ENCODE data around the gene MAMDC4. TPM values are rescaled to one million over a fixed set of nuclear protein-coding genes. Genes with fewer than 3 reads are reported as not detected.

MAMDC4 gene
- polyA plus RNA-seq, 3 donors: 0.07 to 5.2 TPM; not detected in 1

DNA sequence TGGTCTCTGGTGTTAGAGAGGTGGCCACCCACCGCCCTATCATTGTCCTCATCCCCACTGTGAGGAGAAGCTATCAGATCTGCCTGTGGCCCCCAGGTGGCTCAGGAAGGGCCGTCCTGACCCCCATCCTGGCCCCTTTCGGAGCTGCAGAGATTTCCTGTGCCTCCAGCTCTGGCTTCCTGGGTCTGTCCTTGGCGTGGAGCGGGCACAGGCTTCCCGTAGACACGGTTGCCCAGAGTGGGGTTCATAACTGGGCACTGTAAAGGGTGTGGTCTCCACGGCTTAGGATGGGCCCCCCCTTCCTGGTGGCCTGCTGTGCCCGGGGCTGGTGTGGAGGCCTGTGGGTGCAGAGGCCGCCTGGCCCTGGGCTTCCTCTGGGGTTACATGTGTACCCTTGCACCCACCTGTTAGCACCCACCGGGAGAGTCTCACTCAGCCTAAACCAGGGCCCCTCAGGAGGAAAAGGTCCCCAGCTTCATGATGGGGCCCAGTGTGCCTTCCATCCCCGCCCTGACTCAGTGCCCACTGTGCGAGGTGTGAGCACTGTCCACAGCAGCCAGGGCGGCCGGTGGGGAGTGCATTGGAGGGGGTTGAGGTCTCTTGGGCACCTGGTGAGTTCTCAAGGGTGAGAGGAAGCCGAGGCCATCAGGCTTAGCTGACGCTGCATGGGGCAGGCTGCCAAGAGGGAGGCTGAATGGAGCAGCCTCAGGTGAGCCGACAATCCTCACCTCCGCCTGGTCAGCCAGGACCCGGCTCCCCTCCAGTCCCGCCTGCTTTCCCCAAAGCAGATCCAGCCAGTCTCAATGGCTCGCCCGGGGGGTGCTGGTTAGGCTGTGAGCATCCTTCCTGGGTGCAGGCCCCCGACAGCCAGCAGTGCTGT, 25.2 kb upstream of the MAMDC4 start:
- Histone ChIP-seq H3K27ac (ENCODE audit: low read depth in 1 of 2, low read length in 2 of 2) (no peak overlapping the region), H3K4me2 (replicated peaks; ENCODE audit: extremely low read depth, low read length, poor library complexity, severe bottlenecking) (no peak overlapping the region), H3K79me2 (ENCODE audit: insufficient read depth, low read length) (no peaks in the 10 kb centered on the region), H3K4me1 (ENCODE audit: control insufficient read depth in 1 of 2, insufficient read depth in 2 of 2, low read length in 2 of 2) (peaks cover 0 to under 1% of the 10 kb centered on the region in 2 donors), H3K36me3 (replicated peaks in 1 of 2; ENCODE audit: control insufficient read depth in 1 of 2, insufficient read depth in 2 of 2, low read length in 2 of 2) (peaks cover 74 to 90% of the 10 kb centered on the region in 2 donors), H2AFZ (ENCODE audit: insufficient read depth, low read depth, low read length, poor library complexity, severe bottlenecking) (no peak overlapping the region), H3K4me3 (replicated peaks in 1 of 3; ENCODE audit: low read depth in 2 of 3, low read length in 3 of 3) (no peak overlapping the region), H3K27me3 (ENCODE audit: control insufficient read depth in 2 of 2, insufficient read depth in 2 of 2, low read length in 2 of 2) (no peaks in the 10 kb centered on the region), H4K20me1 (ENCODE audit: insufficient read depth, low read length) (peaks cover 21% of the 10 kb centered on the region), H3K9ac (ENCODE audit: insufficient read depth, low read length, poor library complexity, severe bottlenecking) (no peak overlapping the region), H3K9me3 (replicated peaks in 1 of 2; ENCODE audit: control insufficient read depth in 1 of 2, insufficient read depth in 1 of 2, low read length in 2 of 2) (no peaks in the 10 kb centered on the region)
- Mint-ChIP-seq H3K9me3 (no peaks in the 10 kb centered on the region), H3K36me3 (peaks cover 55 to 90% of the 10 kb centered on the region in 2 donors), H3K4me3 (no peak overlapping the region), H3K27ac (no peak overlapping the region), H3K27me3 (ENCODE audit: low read depth in 3 of 3) (no peaks in the 10 kb centered on the region), H3K4me1 (no peaks in the 10 kb centered on the region)
- TF ChIP-seq, protein P1, sequence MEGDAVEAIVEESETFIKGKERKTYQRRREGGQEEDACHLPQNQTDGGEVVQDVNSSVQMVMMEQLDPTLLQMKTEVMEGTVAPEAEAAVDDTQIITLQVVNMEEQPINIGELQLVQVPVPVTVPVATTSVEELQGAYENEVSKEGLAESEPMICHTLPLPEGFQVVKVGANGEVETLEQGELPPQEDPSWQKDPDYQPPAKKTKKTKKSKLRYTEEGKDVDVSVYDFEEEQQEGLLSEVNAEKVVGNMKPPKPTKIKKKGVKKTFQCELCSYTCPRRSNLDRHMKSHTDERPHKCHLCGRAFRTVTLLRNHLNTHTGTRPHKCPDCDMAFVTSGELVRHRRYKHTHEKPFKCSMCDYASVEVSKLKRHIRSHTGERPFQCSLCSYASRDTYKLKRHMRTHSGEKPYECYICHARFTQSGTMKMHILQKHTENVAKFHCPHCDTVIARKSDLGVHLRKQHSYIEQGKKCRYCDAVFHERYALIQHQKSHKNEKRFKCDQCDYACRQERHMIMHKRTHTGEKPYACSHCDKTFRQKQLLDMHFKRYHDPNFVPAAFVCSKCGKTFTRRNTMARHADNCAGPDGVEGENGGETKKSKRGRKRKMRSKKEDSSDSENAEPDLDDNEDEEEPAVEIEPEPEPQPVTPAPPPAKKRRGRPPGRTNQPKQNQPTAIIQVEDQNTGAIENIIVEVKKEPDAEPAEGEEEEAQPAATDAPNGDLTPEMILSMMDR (IDR thresholded peaks at IDR 0.05): no peak
- DNase-seq: no peak
- WGBS (ENCODE audit: insufficient coverage): 96% methylated on average over 19 of the region's 24 CpGs
- intact Hi-C loops (cut with micrococcal nuclease): no loop called here

- H4K20me1 ChIP-seq (ENCODE audit: insufficient read depth, low read length): peaks cover 11% of the 10 kb centered on the region
- no peaks in the 10 kb centered on the region for H3K79me2 ChIP-seq (ENCODE audit: insufficient read depth, low read length)
- no peaks in the 10 kb centered on the region for H3K27me3 ChIP-seq (ENCODE audit: control insufficient read depth in 2 of 2, insufficient read depth in 2 of 2, low read length in 2 of 2)
- H3K36me3 Mint-ChIP-seq: peaks cover 61 to 94% of the 10 kb centered on the region in 2 donors
- no peaks in the 10 kb centered on the region for H3K9me3 Mint-ChIP-seq
- WGBS (ENCODE audit: insufficient coverage): 98% methylated on average over 8 of the region's 14 CpGs
- H3K4me1 ChIP-seq (ENCODE audit: control insufficient read depth in 1 of 2, insufficient read depth in 2 of 2, low read length in 2 of 2): no peaks in the 10 kb centered on the region
- no peaks in the 10 kb centered on the region for H3K9me3 ChIP-seq (replicated peaks in 1 of 2; ENCODE audit: control insufficient read depth in 1 of 2, insufficient read depth in 1 of 2, low read length in 2 of 2)
- no peak for DNase-seq
- no peaks in the 10 kb centered on the region for H3K4me1 Mint-ChIP-seq
- H3K27ac Mint-ChIP-seq: no peak overlapping the region
- no peak overlapping the region for H3K4me2 ChIP-seq (replicated peaks; ENCODE audit: extremely low read depth, low read length, poor library complexity, severe bottlenecking)
- no peak overlapping the region for H3K4me3 Mint-ChIP-seq
- TF ChIP-seq, protein P1 (IDR thresholded peaks at IDR 0.05): no peak
- H3K9ac ChIP-seq (ENCODE audit: insufficient read depth, low read length, poor library complexity, severe bottlenecking): no peak overlapping the region
- H3K4me3 ChIP-seq (replicated peaks in 1 of 3; ENCODE audit: low read depth in 2 of 3, low read length in 3 of 3): no peak overlapping the region
- peaks cover 81 to 99% of the 10 kb centered on the region in 2 donors for H3K36me3 ChIP-seq (replicated peaks in 1 of 2; ENCODE audit: control insufficient read depth in 1 of 2, insufficient read depth in 2 of 2, low read length in 2 of 2)
- H3K27me3 Mint-ChIP-seq (ENCODE audit: low read depth in 3 of 3): peaks cover 0 to 2% (median 0%) of the 10 kb centered on the region in 3 donors
- no peak overlapping the region for H2AFZ ChIP-seq (ENCODE audit: insufficient read depth, low read depth, low read length, poor library complexity, severe bottlenecking)
- intact Hi-C loops (cut with micrococcal nuclease): no loop called here
- no peak overlapping the region for H3K27ac ChIP-seq (ENCODE audit: low read depth in 1 of 2, low read length in 2 of 2)
Observed at GRCh38 chr9:136827794-136828473, 24.2 kb upstream of the MAMDC4 start.

Data from CD14-positive monocyte (primary cell).